ENCODE results near the gene PLCB4.

Gene PLCB4

DNA sequence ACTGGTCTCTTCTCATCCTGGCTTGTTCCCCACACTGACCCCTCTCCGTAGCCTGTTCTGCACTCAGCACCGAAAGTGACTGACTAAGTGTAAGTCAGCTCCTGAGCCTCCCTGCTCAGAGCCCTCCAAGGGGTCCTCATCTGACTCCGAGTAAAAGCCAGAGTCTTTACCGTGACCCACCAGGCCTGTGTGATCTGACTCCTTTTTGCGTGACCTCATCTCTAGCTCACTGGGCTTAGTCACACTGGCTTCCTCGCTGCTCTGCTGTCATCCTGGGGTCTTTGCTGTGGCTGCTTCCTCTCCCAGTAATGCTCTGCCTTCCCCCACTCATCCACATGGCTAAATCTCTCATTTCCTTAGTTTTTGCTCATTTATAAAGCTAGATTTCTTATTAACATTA is 116.6 kb downstream of the PLCB4 start:
- no peak for DNase-seq

- no peak for DNase-seq
Observed at GRCh38 chr20:9186396-9186795, 117.5 kb downstream of the PLCB4 start.

GRCh38 chr20:9195031-9195430 is 126.1 kb downstream of the PLCB4 start:
- no peak for DNase-seq

GRCh38 chr20:9196110-9196509 is 127.2 kb downstream of the PLCB4 start:
- DNase-seq, result no peak

GRCh38 chr20:9198460-9198859 is 129.6 kb downstream of the PLCB4 start:
- DNase-seq, result no peak

DNA sequence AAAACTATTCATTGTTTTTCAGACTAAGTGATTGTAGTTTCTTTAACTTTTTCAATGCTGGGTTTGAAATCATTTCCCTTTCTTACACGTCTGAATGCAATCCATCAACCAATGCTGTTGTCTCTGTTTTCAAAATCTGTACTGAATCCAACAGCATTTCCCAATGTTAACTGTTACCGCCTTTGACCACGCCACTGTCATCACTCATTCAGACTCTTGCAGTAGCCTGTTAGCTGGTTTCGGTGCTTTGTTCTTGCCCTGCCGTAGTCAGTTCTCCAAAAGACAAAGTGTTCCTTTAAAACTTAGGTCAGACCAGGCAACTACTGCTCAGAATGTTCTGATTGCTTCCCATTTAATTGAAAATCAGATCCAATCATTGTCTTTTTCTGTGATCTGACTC is 131.3 kb downstream of the PLCB4 start:
- no peak for DNase-seq

DNA sequence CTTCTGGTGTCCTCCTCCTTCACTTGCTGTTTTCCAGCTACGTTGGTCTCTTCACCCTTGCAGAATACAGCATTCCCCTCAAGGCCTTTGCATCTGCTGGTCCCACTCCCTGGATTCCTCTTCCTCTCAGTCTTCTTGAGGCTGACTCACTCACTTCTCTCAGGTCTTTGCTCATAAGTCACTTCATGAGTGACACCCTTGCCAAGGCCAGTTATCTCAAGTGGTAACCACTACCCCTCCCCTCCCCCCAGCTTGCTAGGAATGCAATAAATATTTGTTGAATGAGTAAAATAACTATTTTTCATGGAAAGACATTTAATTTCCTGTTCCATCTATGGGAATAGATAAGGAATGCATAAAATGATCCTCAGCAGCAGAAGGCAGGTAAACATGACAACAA is 131.7 kb downstream of the PLCB4 start:
- DNase-seq, result no peak

- DNase-seq, result no peak
Observed at GRCh38 chr20:9202420-9203080, 133.7 kb downstream of the PLCB4 start.

DNA sequence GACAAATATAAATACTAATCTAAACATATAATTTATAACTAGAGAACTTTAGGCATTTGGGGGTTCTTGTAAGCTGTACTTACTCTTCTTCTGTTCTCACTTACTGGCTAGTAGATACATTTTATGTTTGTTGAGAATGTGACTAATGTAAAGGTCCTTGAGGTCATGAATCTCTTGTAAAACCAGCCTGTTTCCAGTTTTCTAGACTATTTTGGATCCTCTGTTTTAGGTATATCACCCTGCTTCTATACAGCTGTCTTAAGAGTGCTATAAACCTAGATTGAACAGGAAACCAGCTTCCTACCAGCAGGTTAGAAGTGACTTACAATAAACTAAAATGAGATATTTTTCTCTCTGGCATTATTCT is 134.2 kb downstream of the PLCB4 start:
- DNase-seq, result no peak

GRCh38 chr20:9204979-9205378 is 136.1 kb downstream of the PLCB4 start:
- DNase-seq, result no peak

GRCh38 chr20:9206486-9206885 is 137.6 kb downstream of the PLCB4 start:
- DNase-seq, result no peak

GRCh38 chr20:9207253-9207652 is 138.4 kb downstream of the PLCB4 start:
- no peak for DNase-seq

DNA sequence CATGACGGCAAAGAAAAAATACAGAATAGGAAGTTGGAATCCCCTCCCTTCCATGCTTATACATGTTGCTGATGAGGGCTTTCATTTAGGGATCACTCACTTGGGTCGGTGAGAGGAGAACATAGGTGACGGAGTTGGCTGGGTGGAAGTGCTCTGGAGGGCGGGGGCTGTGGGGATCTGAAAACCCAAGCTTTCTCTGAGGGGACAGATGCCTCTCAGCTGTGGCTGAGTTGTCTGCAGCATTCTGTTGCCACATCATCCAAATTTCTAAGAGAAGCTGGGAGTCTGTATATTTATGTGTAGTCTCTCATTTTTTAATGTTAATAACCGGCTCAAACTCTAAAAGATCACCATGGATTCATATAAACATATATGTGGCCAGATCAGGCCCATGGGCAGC is 141.5 kb downstream of the PLCB4 start:
- no peak for DNase-seq

DNA sequence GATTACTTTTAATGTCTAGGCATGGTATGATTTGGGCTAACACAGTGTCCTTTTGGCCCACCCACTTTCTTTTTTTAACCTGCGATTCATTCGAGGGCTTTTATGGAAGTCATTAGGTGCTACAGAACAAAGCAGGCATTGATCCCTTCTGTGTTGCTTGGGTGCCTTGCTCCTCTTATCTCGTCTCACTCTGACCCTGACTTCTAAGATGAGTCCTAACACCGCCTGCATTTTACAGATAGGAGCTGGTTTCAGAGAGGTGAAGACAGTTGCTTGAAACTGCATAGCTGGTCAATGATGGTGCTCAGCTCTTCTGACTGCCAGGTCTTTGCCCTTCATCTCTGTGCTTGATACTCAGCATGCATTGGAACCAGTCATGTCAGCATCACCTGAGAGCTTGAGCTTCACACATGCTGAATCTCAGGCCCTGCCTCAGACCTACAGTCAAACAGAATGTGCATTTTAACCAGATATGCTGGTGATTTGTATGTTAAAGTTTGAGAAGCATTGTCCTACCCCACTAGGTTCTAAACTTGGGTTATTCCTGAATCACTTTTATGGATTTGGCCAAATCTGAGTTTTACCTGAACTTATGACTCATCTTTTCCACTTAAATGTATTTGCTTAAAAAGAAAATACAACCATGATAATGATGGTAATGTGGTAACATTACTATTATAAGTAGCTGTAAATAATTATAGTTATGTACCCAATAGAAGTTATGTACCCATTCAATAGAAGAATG is 142.3 kb downstream of the PLCB4 start:
- DNase-seq, result no peak

DNA sequence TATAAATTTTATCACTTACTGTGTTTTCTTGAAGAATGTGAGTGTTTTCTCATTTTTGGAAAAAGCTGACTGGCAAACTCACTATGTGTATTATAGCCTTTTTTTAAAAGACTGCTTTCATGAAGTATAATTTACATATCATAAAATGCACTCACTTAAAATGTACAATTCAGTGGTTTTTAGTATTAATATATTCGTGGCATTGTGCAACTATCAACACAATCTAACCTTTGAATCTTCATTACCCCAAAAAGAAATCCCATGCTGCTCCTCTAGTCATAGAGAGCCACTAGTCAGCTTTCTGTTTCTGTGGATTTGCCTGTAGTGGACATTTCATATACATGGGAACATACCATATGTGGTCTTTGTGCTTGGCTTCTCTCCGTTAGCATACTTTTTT is 143.8 kb downstream of the PLCB4 start:
- DNase-seq, result no peak

DNA sequence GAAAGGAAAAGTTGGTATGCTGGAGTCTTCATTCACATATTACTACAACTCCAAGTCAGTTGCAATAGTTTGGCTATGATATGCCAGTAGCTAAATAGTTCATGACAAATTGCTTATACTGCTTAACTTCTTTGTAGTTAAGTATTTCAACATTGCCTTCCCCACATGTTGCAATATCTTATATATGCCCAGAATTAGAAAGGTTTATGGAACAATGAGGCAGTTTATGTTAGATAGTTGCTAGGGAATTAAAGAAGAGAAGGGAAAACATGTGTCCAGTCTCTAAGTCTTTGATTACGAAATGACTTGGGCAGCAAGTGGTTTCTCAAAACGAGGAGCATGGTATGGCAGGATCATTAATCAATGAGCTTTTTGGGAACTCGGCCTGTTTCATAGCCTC is 145.8 kb downstream of the PLCB4 start:
- DNase-seq, result no peak

- DNase-seq, result no peak
Observed at GRCh38 chr20:9215539-9215938, 146.7 kb downstream of the PLCB4 start.

- no peak for DNase-seq
Observed at GRCh38 chr20:9218531-9218961, 149.7 kb downstream of the PLCB4 start.

GRCh38 chr20:9220874-9221547 is 152.1 kb downstream of the PLCB4 start:
- no peak for DNase-seq

GRCh38 chr20:9223296-9223695 is 154.4 kb downstream of the PLCB4 start:
- peak; percentile 66 for DNase-seq

GRCh38 chr20:9225879-9226278 is 157.0 kb downstream of the PLCB4 start:
- DNase-seq, result peak; percentile 15

DNA sequence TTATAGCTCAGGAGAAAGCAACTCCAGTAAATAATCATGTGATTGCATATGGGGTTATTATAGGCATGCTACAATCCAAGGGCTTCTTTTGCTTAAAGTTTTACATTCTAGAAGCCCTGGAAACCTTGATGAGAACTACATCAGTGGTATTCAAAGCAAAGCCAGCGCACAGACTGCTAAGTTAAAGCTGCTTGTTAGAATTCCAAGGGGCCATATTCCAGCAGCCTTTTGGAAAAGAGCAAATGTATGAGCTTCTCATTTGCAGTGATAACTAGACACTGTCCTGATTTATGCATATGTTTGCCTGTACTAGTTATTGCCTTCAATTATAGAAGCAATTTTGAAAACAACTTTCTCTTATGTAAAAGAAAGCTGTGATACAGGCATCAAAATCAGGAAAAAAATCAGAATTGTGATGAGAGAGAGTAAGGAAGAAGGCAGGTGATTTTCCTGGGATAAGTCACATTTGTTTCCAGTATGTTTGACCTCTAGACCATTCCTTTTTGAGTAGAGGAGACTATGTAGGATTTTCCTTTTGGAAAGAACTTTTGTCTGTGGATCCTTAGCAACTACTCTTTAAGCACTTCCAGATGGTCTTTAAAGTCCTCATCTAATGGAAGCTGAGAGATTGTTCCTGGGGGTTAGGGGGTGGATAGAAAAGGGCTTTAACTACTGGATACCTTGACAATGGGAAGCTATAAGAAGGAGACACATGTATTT is 159.2 kb downstream of the PLCB4 start:
- DNase-seq, result no peak

DNA sequence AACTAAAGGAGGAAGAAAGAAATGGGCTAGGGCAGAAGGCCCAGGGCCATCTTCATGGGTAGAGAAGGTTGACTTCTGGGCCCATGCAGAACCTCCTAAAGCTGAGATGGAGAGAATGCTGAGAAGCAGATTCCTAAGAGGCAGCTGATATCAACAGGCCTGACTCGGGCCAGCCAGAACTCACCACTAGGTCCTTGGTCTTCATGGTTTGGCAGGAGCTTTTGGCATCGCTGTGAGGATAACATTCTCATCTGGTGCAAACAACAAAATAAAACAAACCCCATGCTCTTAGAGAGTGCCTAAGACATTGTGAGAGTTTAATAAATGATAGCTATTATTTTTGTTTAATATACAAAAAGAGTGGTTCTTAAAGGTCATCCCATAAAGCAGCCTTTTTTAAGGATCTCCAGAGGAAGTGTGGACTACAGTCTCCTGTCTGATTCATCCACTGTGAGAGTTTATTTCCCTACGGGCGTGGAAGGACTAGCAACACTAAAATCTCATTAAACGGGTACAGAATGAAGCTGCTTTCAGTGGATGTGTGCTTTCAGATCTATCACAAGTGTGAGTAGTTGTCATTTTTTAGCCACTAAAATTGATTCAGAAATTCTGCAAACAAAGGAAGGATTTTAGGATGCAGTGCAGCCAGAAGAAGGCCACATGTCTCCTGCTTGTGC is 160.0 kb downstream of the PLCB4 start:
- DNase-seq, result no peak
